HepG2 (cell line): Measurements from ENCODE around the gene ATRIP.

Experiments used
- CTCF ChIP-seq: sonication (generic); formaldehyde crosslinking; IDR thresholded peaks from 2 replicates; pipeline ENCODE4 v1.5.0; 2020; ENCODE audit warnings: mild to moderate bottlenecking, missing genetic modification reagents, moderate library complexity
- EP300 ChIP-seq, 3 experiments: sonication (generic) in 1 of 3; formaldehyde crosslinking in 1 of 3; IDR thresholded peaks; 2 replicates each; pipeline versions ENCODE4 v1.5.1 to v1.6.1; 2011 to 2020; ENCODE audit warnings: low read depth in 2 of 3, low read length in 2 of 3, borderline replicate concordance in 1 of 3, improper control_type of control experiment in 1 of 3, mild to moderate bottlenecking in 1 of 3, missing genetic modification reagents in 1 of 3, moderate library complexity in 1 of 3
- KLF12 ChIP-seq: sonication (generic); formaldehyde crosslinking; IDR thresholded peaks from 2 replicates; pipeline ENCODE4 v1.4.0; 2020; ENCODE audit warnings: missing genetic modification reagents, borderline replicate concordance
- KLF13 ChIP-seq: sonication (generic); formaldehyde crosslinking; IDR thresholded peaks from 2 replicates; pipeline ENCODE4 v1.4.0; 2020; ENCODE audit warnings: mild to moderate bottlenecking, missing genetic modification reagents
- MAFK ChIP-seq, 2 experiments: IDR thresholded peaks in 1 of 2; conservative IDR thresholded peaks in 1 of 2; 2 replicates each; pipeline ENCODE4 v1.6.1; 2011; ENCODE audit warnings: improper control_type of control experiment in 2 of 2, low read length in 2 of 2
- NKX3-1 ChIP-seq: sonication (generic); formaldehyde crosslinking; IDR thresholded peaks from 2 replicates; pipeline ENCODE4 v1.5.0; 2020; ENCODE audit warnings: missing genetic modification reagents
- PBX3 ChIP-seq: sonication (generic); formaldehyde crosslinking; IDR thresholded peaks from 2 replicates; pipeline ENCODE4 v1.8.1; 2023; ENCODE audit warnings: missing genetic modification reagents, inconsistent platforms, borderline replicate concordance
- STAT6 ChIP-seq: sonication (generic); formaldehyde crosslinking; IDR thresholded peaks from 2 replicates; pipeline ENCODE4 v1.4.0; 2020; ENCODE audit warnings: missing genetic modification reagents, mild to moderate bottlenecking, borderline replicate concordance
- ZBTB25 ChIP-seq: IDR thresholded peaks from 2 replicates; pipeline ENCODE4 v1.6.1; 2018; ENCODE audit warnings: missing genetic modification reagents
- ZBTB4 ChIP-seq: sonication (generic); formaldehyde crosslinking; IDR thresholded peaks from 2 replicates; pipeline ENCODE4 v1.4.0; 2020; ENCODE audit warnings: missing genetic modification reagents, mild to moderate bottlenecking, borderline replicate concordance
- ZNF331 ChIP-seq: sonication (generic); formaldehyde crosslinking; IDR thresholded peaks from 2 replicates; pipeline ENCODE4 v1.4.0; 2020; ENCODE audit warnings: missing genetic modification reagents

GRCh38 chr3:48434591-48435222 lies 11.8 kb upstream of the ATRIP start:
- TF ChIP-seq KLF12 (CRISPR knock-in tag): no peak
- TF ChIP-seq KLF13 (CRISPR knock-in tag): no peak
- TF ChIP-seq CTCF (CRISPR knock-in tag): no peak
- no peak for TF ChIP-seq EP300 (IDR thresholded peaks at IDR 0.05; ENCODE audit: low read depth in 2 of 2, low read length in 2 of 2)
- TF ChIP-seq EP300 (CRISPR knock-in tag; IDR thresholded peaks at IDR 0.05; ENCODE audit: borderline replicate concordance): no peak
- no peak for TF ChIP-seq ZBTB25 (CRISPR knock-in tag)
- no peak for TF ChIP-seq STAT6 (CRISPR knock-in tag)
- TF ChIP-seq NKX3-1: no peak
- TF ChIP-seq ZNF331 (CRISPR knock-in tag): no peak
- TF ChIP-seq PBX3 (CRISPR knock-in tag): no peak
- no peak for TF ChIP-seq MAFK (conservative IDR thresholded peaks at IDR 0.05 in 1 of 2, IDR thresholded peaks at IDR 0.05 in 1 of 2; ENCODE audit: low read length in 2 of 2)
- no peak for TF ChIP-seq ZBTB4 (CRISPR knock-in tag)
